Measurements from ENCODE around the gene NFE2L3.
"Not testable (repeated sequence)": the region's sequence is repeated elsewhere in the genome, so short reads cannot be mapped to it uniquely, and the experiment has no call there.

Gene NFE2L3

DNA sequence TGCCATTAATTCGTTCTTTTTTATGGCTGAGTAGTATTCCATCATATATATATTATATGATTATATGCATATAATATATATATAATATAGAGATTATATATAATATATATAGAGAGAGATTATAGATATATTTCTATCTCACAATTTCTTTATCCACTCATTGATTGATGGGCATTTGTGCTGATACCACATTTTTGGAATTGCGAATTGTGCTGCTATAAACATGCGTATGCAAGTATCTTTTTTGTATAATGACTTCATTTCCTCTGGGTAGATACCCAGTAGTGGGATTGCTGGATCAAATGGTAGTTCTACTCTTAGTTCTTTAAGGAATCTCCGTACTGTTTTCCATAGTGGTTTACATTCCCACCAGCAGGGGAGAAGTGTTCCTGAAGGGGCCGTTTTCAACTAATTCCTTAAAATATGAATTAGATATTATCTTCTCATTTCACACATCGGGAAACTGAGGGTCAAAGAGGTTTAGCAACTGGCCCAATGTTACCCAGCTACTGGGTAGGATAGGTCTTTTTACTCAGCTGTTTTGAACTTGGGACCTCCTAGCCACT, 16.5 kb downstream of the NFE2L3 start:
- no peak for DNase-seq

DNA sequence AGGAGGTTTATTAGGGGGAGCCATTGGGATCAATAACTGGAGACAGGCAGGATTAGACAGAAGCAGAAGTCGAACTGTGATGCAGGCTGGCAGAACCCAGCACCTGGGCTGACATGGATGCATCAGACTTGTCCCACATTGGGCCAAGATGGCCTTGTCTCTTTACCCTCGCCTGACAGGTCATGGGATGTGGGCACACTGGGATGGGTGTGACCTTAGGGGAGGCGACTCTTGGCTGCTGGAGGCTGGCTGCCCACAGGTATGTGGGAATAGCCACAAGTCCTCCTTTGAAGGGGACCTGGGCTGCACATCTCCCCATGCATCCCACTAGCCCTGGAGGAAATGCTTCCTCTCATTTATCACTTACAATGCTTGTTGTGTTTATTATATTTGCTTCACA, 17.3 kb downstream of the NFE2L3 start:
- DNase-seq = no peak

DNA sequence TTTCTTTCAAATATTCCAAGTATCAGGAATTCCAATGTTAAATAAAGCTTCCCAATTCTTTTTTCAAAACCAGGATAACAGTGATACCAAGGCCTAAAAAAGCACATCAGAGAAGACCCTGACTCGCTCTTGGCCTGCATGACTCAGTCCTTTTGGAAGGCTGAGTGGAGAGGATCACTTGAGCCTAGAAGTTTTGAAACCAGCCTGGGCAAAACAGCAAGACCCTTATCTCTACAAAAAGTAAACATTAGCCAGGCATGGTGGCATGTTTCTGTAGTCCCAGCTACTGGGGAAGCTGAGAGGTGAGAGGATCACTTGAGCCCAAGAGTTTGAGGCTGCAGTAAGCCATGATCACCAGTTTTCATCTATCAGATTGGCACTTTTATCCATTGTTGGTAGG, 18.7 kb downstream of the NFE2L3 start:
- no peak for DNase-seq

DNA sequence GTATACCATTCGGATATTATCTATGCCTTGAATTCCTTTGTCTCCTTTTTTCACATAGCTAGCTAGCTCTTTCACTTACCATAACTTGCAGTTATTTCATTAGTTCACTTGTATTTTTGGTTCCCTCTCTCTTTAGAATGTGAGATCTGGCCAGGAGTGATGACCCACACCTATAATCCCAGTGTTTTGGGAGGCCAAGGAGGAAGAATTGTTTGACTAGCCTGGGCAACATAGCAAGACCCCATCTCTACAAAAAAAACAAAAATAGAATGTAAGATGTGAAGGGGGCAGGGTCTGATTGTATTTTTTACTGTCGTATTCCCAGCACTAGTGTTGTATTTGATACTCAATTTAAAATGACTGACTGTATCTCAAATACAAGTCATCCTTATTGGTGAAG, 19.6 kb downstream of the NFE2L3 start:
- DNase-seq = no peak

DNA sequence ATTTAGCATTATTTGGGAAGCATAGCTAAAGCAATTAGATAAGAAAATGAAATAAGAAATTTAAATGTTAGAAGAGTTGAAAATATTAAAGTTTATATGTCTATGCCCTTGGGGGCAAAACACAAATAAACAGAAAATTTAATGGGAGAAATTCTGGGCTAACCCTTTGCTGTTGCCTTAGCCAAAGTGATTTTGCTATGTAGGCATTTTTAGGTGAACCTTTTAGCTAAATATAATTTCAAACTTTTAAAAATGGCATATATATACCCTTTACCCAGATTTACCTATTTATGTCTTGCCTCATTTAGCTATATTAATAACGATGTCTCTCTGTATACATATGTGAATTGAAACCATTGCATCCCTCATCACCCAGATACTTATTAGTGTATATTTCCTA, 20.1 kb downstream of the NFE2L3 start:
- no peak for DNase-seq

DNA sequence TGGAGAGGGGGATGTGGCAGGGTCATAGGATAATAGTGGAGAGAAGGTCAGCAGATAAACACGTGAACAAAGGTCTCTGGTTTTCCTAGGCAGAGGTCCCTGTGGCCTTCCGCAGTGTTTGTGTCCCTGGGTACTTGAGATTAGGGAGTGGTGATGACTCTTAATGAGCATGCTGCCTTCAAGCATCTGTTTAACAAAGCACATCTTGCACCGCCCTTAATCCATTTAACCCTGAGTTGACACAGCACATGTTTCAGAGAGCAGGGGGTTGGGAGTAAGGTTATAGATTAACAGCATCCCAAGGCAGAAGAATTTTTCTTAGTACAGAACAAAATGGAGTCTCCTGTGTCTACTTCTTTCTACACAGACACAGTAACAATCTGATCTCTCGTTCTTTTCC, 23.9 kb downstream of the NFE2L3 start:
- DNase-seq = not testable (repeated sequence)

DNA sequence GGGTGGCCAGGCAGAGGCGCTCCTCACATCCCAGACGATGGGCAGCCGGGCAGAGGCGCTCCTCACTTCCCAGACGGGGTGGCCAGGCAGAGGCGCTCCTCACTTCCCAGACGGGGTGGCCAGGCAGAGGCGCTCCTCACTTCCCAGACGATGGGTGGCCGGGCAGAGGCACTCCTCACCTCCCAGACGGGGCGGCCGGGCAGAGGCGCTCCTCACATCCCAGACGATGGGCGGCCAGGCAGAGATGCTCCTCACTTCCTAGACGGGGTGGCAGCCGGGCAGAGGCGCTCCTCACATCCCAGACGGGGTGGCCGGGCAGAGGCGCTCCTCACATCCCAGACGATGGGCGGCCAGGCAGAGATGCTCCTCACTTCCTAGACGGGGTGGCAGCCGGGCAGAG, 24.7 kb downstream of the NFE2L3 start:
- not testable (repeated sequence) for DNase-seq

DNA sequence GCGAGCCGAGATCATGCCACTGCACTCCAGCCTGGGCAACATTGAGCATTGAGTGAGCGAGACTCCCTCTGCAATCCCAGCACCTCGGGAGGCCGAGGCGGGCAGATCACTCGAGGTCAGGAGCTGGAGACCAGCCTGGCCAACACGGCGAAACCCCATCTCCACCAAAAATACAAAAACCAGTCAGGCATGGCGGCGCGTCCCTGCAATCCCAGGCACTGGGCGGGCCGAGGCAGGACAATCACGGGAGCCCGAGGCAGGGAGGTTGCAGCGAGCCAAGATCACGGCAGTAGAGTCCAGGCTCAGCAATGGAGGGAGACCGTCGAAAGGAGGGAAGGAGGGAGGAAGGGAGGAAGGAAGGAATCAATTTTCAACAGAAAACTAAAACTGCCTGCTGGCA, 25.3 kb downstream of the NFE2L3 start:
- DNase-seq = not testable (repeated sequence)

- peak in 1 of 2 donors; percentile 22 for DNase-seq
Observed at GRCh38 chr7:26178272-26178960, 26.4 kb downstream of the NFE2L3 start.

- peak in 1 of 2 donors; percentile 20 for DNase-seq
Observed at GRCh38 chr7:26179422-26179821, 27.4 kb downstream of the NFE2L3 start.

GRCh38 chr7:26179826-26180497, 28.0 kb downstream of the NFE2L3 start:
- DNase-seq = peak in 1 of 2 donors; percentile 21

- no peak for DNase-seq
Observed at GRCh38 chr7:26180792-26181198, 28.8 kb downstream of the NFE2L3 start.

- no peak for DNase-seq
Observed at GRCh38 chr7:26181474-26182227, 29.7 kb downstream of the NFE2L3 start.

- DNase-seq = peak in 1 of 2 donors; percentile 38
Observed at GRCh38 chr7:26182283-26182682, 30.3 kb downstream of the NFE2L3 start.

GRCh38 chr7:26182706-26183105, 30.7 kb downstream of the NFE2L3 start:
- DNase-seq = peak in 1 of 2 donors; percentile 43

GRCh38 chr7:26183545-26184280, 31.7 kb downstream of the NFE2L3 start:
- DNase-seq = peak in 1 of 2 donors; percentile 39

- DNase-seq = peak in 1 of 2 donors; percentile 50
Observed at GRCh38 chr7:26184281-26185101, 32.5 kb downstream of the NFE2L3 start.

- DNase-seq = peak in 1 of 2 donors; percentile 58
Observed at GRCh38 chr7:26185131-26185843, 33.3 kb downstream of the NFE2L3 start.

- no peak for DNase-seq
Observed at GRCh38 chr7:26185844-26186180, 33.8 kb downstream of the NFE2L3 start.

- DNase-seq = peak in 1 of 2 donors; percentile 36
Observed at GRCh38 chr7:26186364-26187311, 34.6 kb downstream of the NFE2L3 start.
